ENCODE results near the gene CUTA. TPM values are rescaled to one million over a fixed set of nuclear protein-coding genes. Genes with fewer than 3 reads are reported as not detected.
A peak's percentile ranks its signal among the peaks of the same experiment; 100 is the strongest.

The CUTA gene
- total RNA-seq, 1 experiment from 2014 or later = 212 TPM

GRCh38 chr6:33450434-33450833 lies 32.5 kb upstream of the CUTA start:
- intact Hi-C loops (cut with micrococcal nuclease) = no loop called here
- Mint-ChIP-seq H3K27ac (ENCODE audit: low read depth, unreplicated experiment) (peak overlapping the region; percentile 47), H3K4me3 (ENCODE audit: unreplicated experiment) (no peak overlapping the region), H3K27me3 (ENCODE audit: insufficient read depth, unreplicated experiment) (no peaks in the 10 kb centered on the region), H3K9me3 (ENCODE audit: unreplicated experiment) (no peaks in the 10 kb centered on the region), H3K36me3 (ENCODE audit: insufficient read depth, unreplicated experiment) (peaks cover 21% of the 10 kb centered on the region), H3K4me1 (ENCODE audit: insufficient read depth, unreplicated experiment) (peaks cover 18% of the 10 kb centered on the region)
- POLR2A ChIA-PET = interaction anchor here (0.5 to 1.2 kb wide), 2 partner anchors 18 to 174 kb away, joined by 3 to 4 read pairs; no protein-coding TSS in a partner anchor
- no peak for TF ChIP-seq CTCF (IDR thresholded peaks at IDR 0.05; ENCODE audit: unreplicated experiment)
- no TSS peak for BruUV-seq (replicated peaks)
- CTCF ChIA-PET = interaction anchor here (0.5 kb wide), 1 partner anchor 335 kb away, joined by 4 read pairs; no protein-coding TSS in a partner anchor
- DNase-seq (ENCODE audit: unreplicated experiment) = no peak

GRCh38 chr6:33446356-33446755 lies 28.4 kb upstream of the CUTA start:
- intact Hi-C loops (cut with micrococcal nuclease) = no loop called here
- DNase-seq (ENCODE audit: unreplicated experiment) = no peak
- Mint-ChIP-seq H3K36me3 (ENCODE audit: insufficient read depth, unreplicated experiment) (peaks cover 27% of the 10 kb centered on the region), H3K27ac (ENCODE audit: low read depth, unreplicated experiment) (no peak overlapping the region), H3K4me3 (ENCODE audit: unreplicated experiment) (no peak overlapping the region), H3K4me1 (ENCODE audit: insufficient read depth, unreplicated experiment) (peaks cover 7% of the 10 kb centered on the region), H3K9me3 (ENCODE audit: unreplicated experiment) (no peaks in the 10 kb centered on the region), H3K27me3 (ENCODE audit: insufficient read depth, unreplicated experiment) (no peaks in the 10 kb centered on the region)
- BruUV-seq (replicated peaks) = no TSS peak
- ChIA-PET CTCF (no interaction called here), POLR2A (interaction anchor here (0.6 kb wide), 1 partner anchor 20 kb away, joined by 3 read pairs; no protein-coding TSS in a partner anchor)
- TF ChIP-seq CTCF (IDR thresholded peaks at IDR 0.05; ENCODE audit: unreplicated experiment) = no peak

- no TSS peak for BruUV-seq (replicated peaks)
- DNase-seq (ENCODE audit: unreplicated experiment) = no peak
- Mint-ChIP-seq H3K4me1 (ENCODE audit: insufficient read depth, unreplicated experiment) (peaks cover under 1% of the 10 kb centered on the region), H3K9me3 (ENCODE audit: unreplicated experiment) (no peaks in the 10 kb centered on the region), H3K4me3 (ENCODE audit: unreplicated experiment) (no peak overlapping the region), H3K36me3 (ENCODE audit: insufficient read depth, unreplicated experiment) (peaks cover 27% of the 10 kb centered on the region), H3K27ac (ENCODE audit: low read depth, unreplicated experiment) (no peak overlapping the region), H3K27me3 (ENCODE audit: insufficient read depth, unreplicated experiment) (no peaks in the 10 kb centered on the region)
- CTCF ChIA-PET = interaction anchor here (0.6 kb wide), 2 partner anchors 16 to 306 kb away, joined by 4 read pairs; no protein-coding TSS in a partner anchor
- POLR2A ChIA-PET = interaction anchor here (1.0 to 1.4 kb wide), 2 partner anchors 8 to 9 kb away, joined by 3 read pairs; partner anchors contain the start of gene ZBTB9
- intact Hi-C loops (cut with micrococcal nuclease) = no loop called here
- no peak for TF ChIP-seq CTCF (IDR thresholded peaks at IDR 0.05; ENCODE audit: unreplicated experiment)
These were observed 27.3 kb upstream of the CUTA start for GRCh38 chr6:33445119-33445603.

- ChIA-PET CTCF (no interaction called here), POLR2A (interaction anchor here (1.0 to 1.4 kb wide), 2 partner anchors 9 to 11 kb away, joined by 3 read pairs; partner anchors contain the start of gene ZBTB9)
- no peaks in the 10 kb centered on the region for H3K9me3 Mint-ChIP-seq (ENCODE audit: unreplicated experiment)
- no peak for DNase-seq (ENCODE audit: unreplicated experiment)
- no peak for TF ChIP-seq CTCF (IDR thresholded peaks at IDR 0.05; ENCODE audit: unreplicated experiment)
- H3K4me1 Mint-ChIP-seq (ENCODE audit: insufficient read depth, unreplicated experiment) = no peaks in the 10 kb centered on the region
- no peaks in the 10 kb centered on the region for H3K27me3 Mint-ChIP-seq (ENCODE audit: insufficient read depth, unreplicated experiment)
- BruUV-seq (replicated peaks) = no TSS peak
- H3K27ac Mint-ChIP-seq (ENCODE audit: low read depth, unreplicated experiment) = no peak overlapping the region
- intact Hi-C loops (cut with micrococcal nuclease) = no loop called here
- H3K4me3 Mint-ChIP-seq (ENCODE audit: unreplicated experiment) = no peak overlapping the region
- H3K36me3 Mint-ChIP-seq (ENCODE audit: insufficient read depth, unreplicated experiment) = peaks cover 22% of the 10 kb centered on the region
These were observed 26.0 kb upstream of the CUTA start for GRCh38 chr6:33443619-33444504.

All from MCF 10A (cell line).